IPS-20b (cell line): Measurements from ENCODE around the gene NAV2.

Source experiments
- H3K27ac ChIP-seq: one replicate; pipeline ENCODE4 v1.5.1; 2013; ENCODE audit warnings: low read length
- H3K27me3 ChIP-seq: 2 replicates; pipeline ENCODE4 v1.6.1; 2013; ENCODE audit warnings: mild to moderate bottlenecking, low read length, inconsistent platforms; ENCODE audit not compliant: insufficient read depth
- H3K36me3 ChIP-seq: 2 replicates; pipeline ENCODE4 v1.6.1; 2013; ENCODE audit warnings: low read depth, mild to moderate bottlenecking, inconsistent platforms, low read length, moderate library complexity; ENCODE audit not compliant: insufficient read depth
- H3K4me1 ChIP-seq: 2 replicates; pipeline ENCODE4 v1.6.1; 2013; ENCODE audit warnings: mild to moderate bottlenecking, control low read depth, inconsistent platforms, low read length, moderate library complexity; ENCODE audit not compliant: insufficient read depth
- H3K4me3 ChIP-seq: 2 replicates; pipeline ENCODE4 v1.5.1; 2013; ENCODE audit warnings: mild to moderate bottlenecking, low read length, inconsistent platforms
- H3K9ac ChIP-seq: 2 replicates; pipeline ENCODE4 v1.6.1; 2013; ENCODE audit warnings: low read depth, mild to moderate bottlenecking, inconsistent platforms, low read length, moderate library complexity
- H3K9me3 ChIP-seq: 2 replicates; pipeline ENCODE4 v1.6.1; 2013; ENCODE audit warnings: mild to moderate bottlenecking, low read depth, low read length, inconsistent platforms; ENCODE audit not compliant: insufficient read depth

The NAV2 gene

DNA sequence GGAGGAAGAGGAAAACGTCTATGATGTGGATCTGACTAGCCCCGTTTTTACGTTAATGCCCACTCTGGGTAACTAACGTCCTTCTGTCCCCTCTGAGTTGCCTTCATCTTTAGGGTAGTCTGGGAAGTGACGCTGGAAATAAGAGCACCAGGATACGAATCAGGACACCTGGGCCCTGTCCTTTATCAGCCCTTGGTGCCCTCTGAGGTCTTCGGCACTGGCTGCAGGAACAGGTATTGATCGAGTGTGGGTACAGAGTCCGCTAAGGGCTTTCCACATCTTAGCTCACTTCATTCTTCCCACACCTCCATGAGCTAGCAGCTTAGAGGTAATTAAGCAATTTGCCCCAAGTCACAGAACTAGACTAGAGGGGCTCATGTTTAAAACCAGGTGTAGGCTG, 223.8 kb downstream of the NAV2 start:
- H3K27me3 ChIP-seq = no peaks in the 10 kb centered on the region
- H3K9me3 ChIP-seq = no peaks in the 10 kb centered on the region
- H3K4me1 ChIP-seq = peaks cover 14% of the 10 kb centered on the region
- no peak overlapping the region for H3K9ac ChIP-seq
- H3K4me3 ChIP-seq = no peak overlapping the region
- no peak overlapping the region for H3K27ac ChIP-seq
- peaks cover 61% of the 10 kb centered on the region for H3K36me3 ChIP-seq

DNA sequence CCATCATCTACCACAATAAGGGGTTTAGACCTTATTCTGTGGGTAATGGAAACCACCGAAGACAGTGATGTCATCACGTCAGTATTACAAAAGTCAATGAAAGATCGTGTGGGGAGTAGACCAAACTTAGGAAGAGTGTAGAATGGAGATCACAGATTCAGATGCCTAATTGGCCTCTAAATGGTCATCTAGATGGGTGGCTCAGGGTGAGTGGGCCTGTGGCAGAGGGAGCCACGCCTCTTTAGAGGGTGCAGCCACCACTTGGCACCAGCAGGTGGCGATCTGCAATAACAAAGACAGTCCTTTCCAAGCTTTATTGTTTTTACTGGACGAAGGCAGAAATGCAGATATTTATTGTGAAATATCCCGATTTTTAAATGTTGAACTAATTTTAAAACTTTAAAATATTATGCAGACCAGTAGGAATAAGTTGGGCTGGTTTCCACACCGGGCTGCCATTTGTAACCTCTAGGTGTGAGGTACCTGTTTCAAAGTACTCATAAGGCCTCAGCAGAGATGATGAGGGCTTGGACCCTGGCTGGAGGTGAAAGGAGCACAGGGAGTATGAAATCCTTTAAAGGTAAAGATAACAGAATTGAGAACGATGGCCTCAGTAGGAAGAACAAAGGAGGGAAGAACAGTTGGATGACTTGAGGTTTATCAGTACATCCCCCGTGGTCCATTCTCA, 225.7 kb downstream of the NAV2 start:
- Histone ChIP-seq H3K4me3 (no peak overlapping the region), H3K9me3 (no peaks in the 10 kb centered on the region), H3K27ac (no peak overlapping the region), H3K27me3 (no peaks in the 10 kb centered on the region), H3K9ac (no peak overlapping the region), H3K4me1 (peaks cover 14% of the 10 kb centered on the region), H3K36me3 (peaks cover 67% of the 10 kb centered on the region)

DNA sequence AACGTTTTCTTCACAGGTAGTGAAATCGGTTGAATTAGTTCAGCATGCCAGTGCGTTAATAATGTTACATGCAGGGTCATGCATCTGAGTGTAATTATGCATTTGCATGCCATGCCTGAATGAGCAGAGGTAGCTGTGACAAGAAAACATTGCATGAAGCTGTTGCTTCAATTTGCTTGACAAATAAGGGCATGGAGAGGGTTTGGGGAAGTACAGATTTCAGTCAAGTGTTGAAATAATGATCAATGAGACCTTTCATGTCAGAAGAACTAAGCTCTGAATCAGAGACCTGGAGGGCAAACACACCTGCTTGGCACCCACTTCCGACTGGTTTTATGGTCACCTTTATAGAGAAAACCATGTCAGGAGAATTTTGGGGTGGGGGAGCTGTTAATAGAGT, 226.2 kb downstream of the NAV2 start:
- Histone ChIP-seq H3K27me3 (no peaks in the 10 kb centered on the region), H3K27ac (no peak overlapping the region)

GRCh38 chr11:19939415-19939929, 226.8 kb downstream of the NAV2 start:
- peaks cover 56% of the 10 kb centered on the region; the same call in 1 of the 2 replicates for H3K36me3 ChIP-seq
- H3K27me3 ChIP-seq = no peaks in the 10 kb centered on the region
- H3K4me3 ChIP-seq = no peak overlapping the region
- H3K9ac ChIP-seq = no peak overlapping the region; the same call in 1 of the 2 replicates
- no peak overlapping the region for H3K27ac ChIP-seq
- H3K9me3 ChIP-seq = no peaks in the 10 kb centered on the region
- peaks cover 14% of the 10 kb centered on the region for H3K4me1 ChIP-seq

More for the DNA sequence above, 226.2 kb downstream of the NAV2 start:
- Histone ChIP-seq H3K9ac (no peak overlapping the region), H3K9me3 (no peaks in the 10 kb centered on the region), H3K36me3 (peaks cover 61% of the 10 kb centered on the region), H3K4me1 (peaks cover 14% of the 10 kb centered on the region), H3K4me3 (no peak overlapping the region)

DNA sequence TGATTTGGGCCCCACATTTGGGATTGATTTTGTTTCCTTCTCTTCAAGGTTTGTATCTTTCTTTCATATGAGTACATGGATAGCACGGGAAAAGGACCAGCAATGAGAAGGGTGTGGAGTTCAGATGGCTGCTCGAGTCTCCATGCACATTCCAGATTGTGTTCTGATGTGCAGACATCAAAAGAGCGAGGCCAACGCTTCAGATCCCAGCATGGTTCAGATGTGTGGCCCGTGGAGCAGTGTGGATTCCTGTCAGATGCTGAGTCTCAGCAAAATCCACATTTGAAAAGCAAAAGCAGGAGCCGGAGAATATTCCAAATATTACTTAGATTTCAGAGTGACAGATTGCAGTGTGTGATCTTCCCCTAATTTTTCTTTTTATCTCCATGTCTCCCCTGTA, 228.2 kb downstream of the NAV2 start:
- no peaks in the 10 kb centered on the region for H3K9me3 ChIP-seq
- H3K9ac ChIP-seq = no peak overlapping the region
- H3K36me3 ChIP-seq = peaks cover 52% of the 10 kb centered on the region; the same call in 1 of the 2 replicates
- H3K4me1 ChIP-seq = peaks cover 2% of the 10 kb centered on the region; the same call in 1 of the 2 replicates
- H3K27me3 ChIP-seq = no peaks in the 10 kb centered on the region
- H3K4me3 ChIP-seq = no peak overlapping the region
- no peak overlapping the region for H3K27ac ChIP-seq

DNA sequence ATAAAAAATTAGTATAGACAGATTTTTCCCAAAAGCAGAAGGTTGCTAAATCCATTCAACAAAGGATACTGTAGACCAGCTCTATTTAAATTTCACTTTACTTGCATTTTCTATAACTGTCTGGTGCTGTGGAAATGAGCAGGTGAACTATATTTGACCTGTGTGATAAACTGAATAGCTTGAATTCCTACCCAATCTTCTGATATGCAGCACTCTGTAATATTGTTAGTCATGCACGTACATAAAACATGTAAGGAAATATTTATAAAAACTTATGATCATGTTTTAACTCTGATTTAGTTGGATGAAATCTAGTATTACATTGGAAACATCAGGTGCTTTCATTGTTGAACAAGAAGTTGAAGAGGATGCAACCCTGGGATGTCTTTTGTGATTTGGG, 234.0 kb downstream of the NAV2 start:
- Histone ChIP-seq H3K9ac (no peak overlapping the region), H3K36me3 (peaks cover 58% of the 10 kb centered on the region), H3K27me3 (no peaks in the 10 kb centered on the region), H3K27ac (no peak overlapping the region), H3K4me1 (peaks cover 6% of the 10 kb centered on the region), H3K4me3 (no peak overlapping the region), H3K9me3 (no peaks in the 10 kb centered on the region)

- Histone ChIP-seq H3K9me3 (no peaks in the 10 kb centered on the region), H3K4me3 (no peak overlapping the region), H3K27me3 (no peaks in the 10 kb centered on the region), H3K9ac (no peak overlapping the region), H3K36me3 (peaks cover 49% of the 10 kb centered on the region), H3K27ac (no peak overlapping the region), H3K4me1 (peaks cover 15% of the 10 kb centered on the region)
Observed at GRCh38 chr11:19947537-19948114, 235.0 kb downstream of the NAV2 start.

GRCh38 chr11:19949606-19950005, 237.0 kb downstream of the NAV2 start:
- H3K36me3 ChIP-seq = peaks cover 47% of the 10 kb centered on the region
- H3K9ac ChIP-seq = no peak overlapping the region
- H3K27ac ChIP-seq = no peak overlapping the region
- H3K4me1 ChIP-seq = peaks cover 32% of the 10 kb centered on the region
- H3K27me3 ChIP-seq = no peaks in the 10 kb centered on the region
- no peak overlapping the region for H3K4me3 ChIP-seq
- no peaks in the 10 kb centered on the region for H3K9me3 ChIP-seq

GRCh38 chr11:19951558-19952115, 239.0 kb downstream of the NAV2 start:
- peaks cover 34% of the 10 kb centered on the region for H3K36me3 ChIP-seq
- H3K27ac ChIP-seq = no peak overlapping the region
- H3K9me3 ChIP-seq = no peaks in the 10 kb centered on the region
- H3K4me1 ChIP-seq = peaks cover 36% of the 10 kb centered on the region
- H3K27me3 ChIP-seq = no peaks in the 10 kb centered on the region
- H3K9ac ChIP-seq = no peak overlapping the region
- no peak overlapping the region for H3K4me3 ChIP-seq

DNA sequence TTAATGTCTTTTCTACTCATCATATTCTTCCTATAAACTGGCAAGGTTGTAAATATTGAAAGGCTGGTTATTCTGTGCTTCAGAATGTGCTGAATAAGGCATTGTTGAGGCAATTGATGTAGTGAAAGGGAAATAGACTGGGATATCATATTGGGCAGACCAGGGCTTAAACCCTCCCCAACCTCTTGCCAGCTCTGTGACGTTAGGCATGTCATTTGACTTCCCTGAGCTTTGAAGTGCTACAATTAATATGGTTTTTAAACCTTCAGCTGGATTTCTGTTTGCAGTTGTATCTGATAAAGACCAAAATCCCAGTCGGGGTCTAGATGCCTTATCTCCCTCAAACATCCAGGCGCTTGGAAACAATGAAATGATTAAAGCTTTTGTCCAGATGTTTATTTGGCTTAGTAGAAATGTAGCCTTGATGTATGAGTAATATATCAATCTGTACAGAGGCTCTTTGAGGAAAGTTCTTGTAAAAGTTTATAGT, 239.5 kb downstream of the NAV2 start:
- Histone ChIP-seq H3K4me1 (peaks cover 38% of the 10 kb centered on the region), H3K9ac (no peak overlapping the region), H3K9me3 (no peaks in the 10 kb centered on the region), H3K27ac (no peak overlapping the region), H3K4me3 (no peak overlapping the region), H3K27me3 (no peaks in the 10 kb centered on the region), H3K36me3 (peaks cover 28% of the 10 kb centered on the region)

DNA sequence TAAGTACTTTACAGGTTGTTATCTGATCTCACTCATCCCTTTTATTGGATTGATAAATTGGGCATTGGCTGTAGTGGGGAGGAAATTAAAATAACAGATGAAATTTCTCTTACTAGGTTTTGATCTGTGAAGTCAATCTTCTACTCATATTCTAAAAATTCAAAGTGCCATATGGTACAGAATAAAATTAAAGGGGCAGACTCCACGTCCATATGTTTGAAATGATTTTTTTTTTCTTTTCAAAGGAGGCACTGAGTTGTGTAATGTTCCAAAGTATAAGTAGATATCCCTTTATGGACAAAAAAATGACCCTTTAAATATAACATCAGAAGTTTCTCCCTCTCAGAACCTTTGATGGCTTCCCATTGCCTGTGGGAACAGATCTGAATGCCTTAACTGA, 240.3 kb downstream of the NAV2 start:
- peaks cover 22% of the 10 kb centered on the region for H3K36me3 ChIP-seq
- H3K9me3 ChIP-seq = no peaks in the 10 kb centered on the region
- peaks cover 38% of the 10 kb centered on the region for H3K4me1 ChIP-seq
- H3K27ac ChIP-seq = peak overlapping the region; percentile 55
- H3K4me3 ChIP-seq = no peak overlapping the region
- peak overlapping the region; percentile 49; the same call in 1 of the 2 replicates for H3K9ac ChIP-seq
- no peaks in the 10 kb centered on the region for H3K27me3 ChIP-seq
